H9 (cell line): ENCODE data around the gene SOX11. TPM values are rescaled to one million over a fixed set of nuclear protein-coding genes. Genes with fewer than 3 reads are reported as not detected.

Source experiments
- DNase-seq: peaks from one replicate; pipeline ENCODE4 v3.0.0-alpha.2; 2017
- H2AFZ ChIP-seq: one replicate; pipeline ENCODE4 v1.6.1; 2013; ENCODE audit warnings: mild to moderate bottlenecking, low read length, control low read depth, moderate library complexity
- H2AK5ac ChIP-seq: 2 replicates; pipeline ENCODE4 v1.6.1; 2013; ENCODE audit warnings: low read length, control low read depth, mixed read lengths; ENCODE audit not compliant: insufficient read length
- H2BK120ac ChIP-seq: one replicate; pipeline ENCODE4 v1.6.1; 2013; ENCODE audit warnings: low read depth, mild to moderate bottlenecking, low read length, control low read depth, inconsistent platforms; ENCODE audit not compliant: poor library complexity, severe bottlenecking
- H2BK12ac ChIP-seq: 2 replicates; pipeline ENCODE4 v1.6.1; 2013; ENCODE audit warnings: low read length, control low read depth, mixed read lengths, low read depth; ENCODE audit not compliant: insufficient read length
- H2BK15ac ChIP-seq: 2 replicates; pipeline ENCODE4 v1.6.1; 2013; ENCODE audit warnings: low read depth, low read length, control low read depth
- H2BK20ac ChIP-seq: one replicate; pipeline ENCODE4 v1.6.1; 2013; ENCODE audit warnings: low read depth, mild to moderate bottlenecking, low read length, control low read depth, inconsistent platforms; ENCODE audit not compliant: poor library complexity, severe bottlenecking
- H2BK5ac ChIP-seq: 2 replicates; pipeline ENCODE4 v1.6.1; 2013; ENCODE audit warnings: low read length, control low read depth, mixed read lengths; ENCODE audit not compliant: insufficient read length
- H3K14ac ChIP-seq: 2 replicates; pipeline ENCODE4 v1.6.1; 2013; ENCODE audit warnings: low read length, control low read depth; ENCODE audit not compliant: insufficient read depth
- H3K18ac ChIP-seq: 2 replicates; pipeline ENCODE4 v1.6.1; 2013; ENCODE audit warnings: low read depth, mild to moderate bottlenecking, mixed read lengths, low read length, control low read depth; ENCODE audit not compliant: insufficient read length
- H3K23ac ChIP-seq: 2 replicates; pipeline ENCODE4 v1.6.1; 2013; ENCODE audit warnings: low read length, control low read depth, mixed read lengths, low read depth; ENCODE audit not compliant: insufficient read length
- H3K23me2 ChIP-seq: 2 replicates; pipeline ENCODE4 v1.6.1; 2013; ENCODE audit warnings: low read depth, mild to moderate bottlenecking, mixed read lengths, low read length, control low read depth; ENCODE audit not compliant: insufficient read length, poor library complexity, severe bottlenecking
- H3K27ac ChIP-seq: 2 replicates; pipeline ENCODE4 v1.5.1; 2013; ENCODE audit warnings: low read length, control low read depth, mixed read lengths, low read depth; ENCODE audit not compliant: insufficient read length
- H3K27me3 ChIP-seq: 2 replicates; pipeline ENCODE4 v1.6.1; 2013; ENCODE audit warnings: low read length, control low read depth, inconsistent platforms; ENCODE audit not compliant: insufficient read depth
- H3K4ac ChIP-seq: 2 replicates; pipeline ENCODE4 v1.6.1; 2013; ENCODE audit warnings: low read depth, mild to moderate bottlenecking, control low read depth, inconsistent platforms, low read length, moderate library complexity
- H3K4me1 ChIP-seq: 2 replicates; pipeline ENCODE4 v1.6.1; 2013; ENCODE audit warnings: low read length, control low read depth, inconsistent platforms; ENCODE audit not compliant: insufficient read depth
- H3K4me2 ChIP-seq: 2 replicates; pipeline ENCODE4 v1.6.1; 2013; ENCODE audit warnings: low read length, control low read depth, mixed read lengths; ENCODE audit not compliant: insufficient read length, insufficient read depth
- H3K56ac ChIP-seq: 2 replicates; pipeline ENCODE4 v1.6.1; 2013; ENCODE audit warnings: low read depth, mild to moderate bottlenecking, mixed read lengths, low read length, control low read depth; ENCODE audit not compliant: insufficient read length
- H3K79me1 ChIP-seq: 2 replicates; pipeline ENCODE4 v1.6.1; 2013; ENCODE audit warnings: low read depth, mild to moderate bottlenecking, moderate library complexity, low read length, control low read depth, inconsistent platforms; ENCODE audit not compliant: insufficient read depth, poor library complexity, severe bottlenecking
- H3K79me2 ChIP-seq: 2 replicates; pipeline ENCODE4 v1.6.1; 2013; ENCODE audit warnings: low read length, control low read depth, inconsistent platforms; ENCODE audit not compliant: insufficient read depth
- H3K9ac ChIP-seq: 2 replicates; pipeline ENCODE4 v1.6.1; 2013; ENCODE audit warnings: low read length, control low read depth, mixed read lengths; ENCODE audit not compliant: insufficient read length; ENCODE audit errors: extremely low read depth
- H3K9me3 ChIP-seq: one replicate; pipeline ENCODE4 v1.6.1; 2013; ENCODE audit warnings: low read depth, low read length, inconsistent platforms; ENCODE audit not compliant: control insufficient read depth
- H3T11ph ChIP-seq: one replicate; pipeline ENCODE4 v1.6.1; 2013; ENCODE audit warnings: mild to moderate bottlenecking, low read length, control low read depth, inconsistent platforms
- H4K20me1 ChIP-seq: one replicate; pipeline ENCODE4 v1.6.1; 2013; ENCODE audit not compliant: control insufficient read depth, insufficient read length, insufficient read depth
- H4K5ac ChIP-seq: 2 replicates; pipeline ENCODE4 v1.6.1; 2013; ENCODE audit warnings: low read depth, mild to moderate bottlenecking, mixed read lengths, low read length, control low read depth; ENCODE audit not compliant: insufficient read length
- H4K8ac ChIP-seq: replicated peaks from 2 replicates; pipeline ENCODE4 v1.6.1; 2013; ENCODE audit warnings: low read length, control low read depth, mixed read lengths, low read depth; ENCODE audit not compliant: insufficient read length
- H4K91ac ChIP-seq: 2 replicates; pipeline ENCODE4 v1.6.1; 2013; ENCODE audit warnings: low read depth, mild to moderate bottlenecking, moderate library complexity, mixed read lengths, low read length, control low read depth; ENCODE audit not compliant: insufficient read length
- H3K27ac Mint-ChIP-seq, 3 experiments: 2 replicates in 2 of 3; 3 replicates in 1 of 3; pipeline ENCODE4 v1.8.0; 2020 to 2021; ENCODE audit warnings: mixed read lengths in 3 of 3, mild to moderate bottlenecking in 1 of 3, moderate library complexity in 1 of 3
- H3K27me3 Mint-ChIP-seq: 2 replicates; pipeline ENCODE4 v1.8.0; 2021; ENCODE audit warnings: low read depth, mild to moderate bottlenecking, moderate library complexity, mixed read lengths
- H3K36me3 Mint-ChIP-seq, 3 experiments: 2 replicates in 2 of 3; 3 replicates in 1 of 3; pipeline ENCODE4 v1.8.0; 2020 to 2021; ENCODE audit warnings: low read depth in 3 of 3, mixed read lengths in 3 of 3; ENCODE audit not compliant: insufficient read depth in 1 of 3
- H3K4me1 Mint-ChIP-seq, 2 experiments: 2 replicates each; pipeline ENCODE4 v1.8.0; 2020; ENCODE audit warnings: mixed read lengths in 2 of 2
- H3K4me3 Mint-ChIP-seq, 2 experiments: 2 replicates in 1 of 2; 3 replicates in 1 of 2; pipeline ENCODE4 v1.8.0; 2020 to 2021; ENCODE audit warnings: mild to moderate bottlenecking in 2 of 2, mixed read lengths in 2 of 2, moderate library complexity in 1 of 2
- H3K9me3 Mint-ChIP-seq, 2 experiments: 2 replicates in 1 of 2; 3 replicates in 1 of 2; pipeline ENCODE4 v1.8.0; 2020; ENCODE audit warnings: mild to moderate bottlenecking in 2 of 2, mixed read lengths in 2 of 2, moderate library complexity in 1 of 2
- CTCF ChIP-seq: fragments of 200-600 bp; sonication (generic); conservative IDR thresholded peaks from 3 replicates; pipeline ENCODE4 v1.8.0; 2021; ENCODE audit warnings: antibody characterized with exemption, mild to moderate bottlenecking
- WGBS: extraction: QIAGEN DNeasy Blood & Tissue Kit; methylation state at CpG from one replicate; pipeline ENCODE4 v1.1.7; 2013; ENCODE audit warnings: missing lambda C conversion rate, low lambda C conversion rate, mixed read lengths; ENCODE audit not compliant: insufficient read length; ENCODE audit errors: extremely low coverage; 5-methylcytosine and 5-hydroxymethylcytosine counted together
- total RNA-seq: library from RNA; stranded (reverse); gene quantifications from 2 replicates; pipeline ENCODE4 v1.2.1, GENCODE V29; 2021

The SOX11 gene
- total RNA-seq, 1 experiment from 2014 or later: 43.8 TPM

- H2AK5ac ChIP-seq: no peak overlapping the region
- Mint-ChIP-seq H3K27ac (peak overlapping the region; percentile 95 to 100 (median 96)), H3K4me3 (peak overlapping the region in 1 of 2 experiments; percentile 78; a peak in 2 of 5 replicates), H3K27me3 (peaks cover 2% of the 10 kb centered on the region; the same call in 1 of the 2 replicates), H3K9me3 (peaks cover 3 to 4% of the 10 kb centered on the region in 2 experiments; a peak in 2 of 5 replicates), H3K4me1 (peaks cover 43 to 45% of the 10 kb centered on the region in 2 experiments), H3K36me3 (peaks cover 1 to 18% (median 2%) of the 10 kb centered on the region in 3 experiments; a peak in 2 of 7 replicates)
- no peak overlapping the region; the same call in 1 of the 2 replicates for H3K4ac ChIP-seq
- H3K27ac ChIP-seq: peak overlapping the region; percentile 91
- H4K5ac ChIP-seq: no peak overlapping the region
- H3K18ac ChIP-seq: peak overlapping the region; percentile 61
- H2BK120ac ChIP-seq: no peak overlapping the region
- no peaks in the 10 kb centered on the region; the same call in 1 of the 2 replicates for H3K79me2 ChIP-seq
- H2BK20ac ChIP-seq: no peak overlapping the region
- TF ChIP-seq CTCF: no peak
- no peak for DNase-seq
- H3K4me1 ChIP-seq: peaks cover 2% of the 10 kb centered on the region; the same call in 1 of the 2 replicates
- no peaks in the 10 kb centered on the region for H4K20me1 ChIP-seq
- no peak overlapping the region for H4K8ac ChIP-seq
- no peak overlapping the region for H3K56ac ChIP-seq
- no peak overlapping the region for H3K23ac ChIP-seq
- peak overlapping the region; percentile 99 for H2BK12ac ChIP-seq
- no peaks in the 10 kb centered on the region for H3K23me2 ChIP-seq
- no peaks in the 10 kb centered on the region for H3K27me3 ChIP-seq
- no peak overlapping the region for H2BK15ac ChIP-seq
- no peaks in the 10 kb centered on the region for H3K79me1 ChIP-seq
- H3K4me2 ChIP-seq: peak overlapping the region; percentile 40
- H2BK5ac ChIP-seq: peak overlapping the region; percentile 46
- no CpG with 5 or more reads among the region's 1 CpG for WGBS
- no peak overlapping the region for H3T11ph ChIP-seq
- H2AFZ ChIP-seq: no peak overlapping the region
- H3K14ac ChIP-seq: peak overlapping the region; percentile 67; the same call in 1 of the 2 replicates
- H3K9ac ChIP-seq: no peak overlapping the region
- no peak overlapping the region for H4K91ac ChIP-seq
- no peaks in the 10 kb centered on the region for H3K9me3 ChIP-seq
These were observed 32.9 kb downstream of the SOX11 start for GRCh38 chr2:5725072-5725471.
